ENCODE measurements around the gene HNRNPH3.

HNRNPH3 gene

GRCh38 chr10:68327889-68328786, 3.7 kb upstream of the HNRNPH3 start:
- H3K9me3 ChIP-seq, result no peaks in the 10 kb centered on the region
- no peak for TF ChIP-seq CTCF (IDR thresholded peaks at IDR 0.05)
- H3K36me3 ChIP-seq, result no peaks in the 10 kb centered on the region
- DNase-seq, result no peak
- intact Hi-C loops (cut with DNase I; ENCODE audit: low total_unique reads), result no loop called here
- peak overlapping the region; percentile 54 to 66 for H3K27ac ChIP-seq
- H3K27me3 ChIP-seq, result no peaks in the 10 kb centered on the region
- peak overlapping the region in 1 of 2 donors; percentile 14 for H3K4me3 ChIP-seq
- H3K4me1 ChIP-seq, result peaks cover 0 to 27% (median 8%) of the 10 kb centered on the region in 4 donors

- H3K27me3 ChIP-seq, result no peaks in the 10 kb centered on the region
- no peak overlapping the region for H3K4me3 ChIP-seq
- H3K27ac ChIP-seq, result peak overlapping the region in 1 of 2 donors; percentile 66
- H3K9me3 ChIP-seq, result no peaks in the 10 kb centered on the region
- H3K36me3 ChIP-seq, result no peaks in the 10 kb centered on the region
- peaks cover 0 to 34% (median 8%) of the 10 kb centered on the region in 4 donors for H3K4me1 ChIP-seq
- no peak for TF ChIP-seq CTCF (IDR thresholded peaks at IDR 0.05)
- intact Hi-C loops (cut with DNase I; ENCODE audit: low total_unique reads), result no loop called here
- DNase-seq, result no peak
Observed at GRCh38 chr10:68329506-68329861, 2.4 kb upstream of the HNRNPH3 start.

- H3K27me3 ChIP-seq, result no peaks in the 10 kb centered on the region
- peak overlapping the region; percentile 99 to 100 for H3K27ac ChIP-seq
- no peaks in the 10 kb centered on the region for H3K36me3 ChIP-seq
- peaks cover 0 to 47% (median 12%) of the 10 kb centered on the region in 4 donors for H3K4me1 ChIP-seq
- intact Hi-C loops (cut with DNase I; ENCODE audit: low total_unique reads), result loop anchor here (10.0 kb wide), 1 partner anchor 256 kb away; the partner anchor contains the start of gene HERC4
- H3K4me3 ChIP-seq, result peak overlapping the region; percentile 88 to 92
- peak; percentile 46 to 73 for DNase-seq
- no peak for TF ChIP-seq CTCF (IDR thresholded peaks at IDR 0.05)
- H3K9me3 ChIP-seq, result no peaks in the 10 kb centered on the region
Observed at GRCh38 chr10:68330852-68331454, 911 bp upstream of the HNRNPH3 start.

- H3K27me3 ChIP-seq, result no peaks in the 10 kb centered on the region
- intact Hi-C loops (cut with DNase I; ENCODE audit: low total_unique reads), result loop anchor here (10.0 kb wide), 1 partner anchor 258 kb away; the partner anchor contains the start of gene HERC4
- peak; percentile 33 to 34 for TF ChIP-seq CTCF (IDR thresholded peaks at IDR 0.05)
- DNase-seq, result peak; percentile 71 to 88
- peak within 1 kb of the TSS; percentile 99 to 100 for H3K27ac ChIP-seq
- peak within 1 kb of the TSS; percentile 88 to 92 for H3K4me3 ChIP-seq
- H3K4me1 ChIP-seq, result peaks cover 0 to 63% (median 24%) of the 10 kb centered on the region in 4 donors
- no peaks in the 10 kb centered on the region for H3K9me3 ChIP-seq
- no peaks in the 10 kb centered on the region for H3K36me3 ChIP-seq
Observed at GRCh38 chr10:68332259-68333057, 594 bp downstream of the HNRNPH3 start, which contains the start of gene PBLD. TSS of gene PBLD (minus strand) at chr10:68332928. CDS start at chr10:68306844, 26,084 bp downstream.

- Histone ChIP-seq H3K4me3 (peak overlapping the region; percentile 88 to 92), H3K27me3 (no peaks in the 10 kb centered on the region), H3K27ac (peak overlapping the region; percentile 99 to 100), H3K4me1 (peaks cover 0 to 65% (median 30%) of the 10 kb centered on the region in 4 donors), H3K9me3 (no peaks in the 10 kb centered on the region), H3K36me3 (peaks cover 0 to under 1% (median 0%) of the 10 kb centered on the region in 3 donors)
- DNase-seq, result no peak
- no peak for TF ChIP-seq CTCF (IDR thresholded peaks at IDR 0.05)
- intact Hi-C loops (cut with DNase I; ENCODE audit: low total_unique reads), result loop anchor here (10.0 kb wide), 1 partner anchor 258 kb away; the partner anchor contains the start of gene HERC4
Observed at GRCh38 chr10:68333058-68333395, 1.2 kb downstream of the HNRNPH3 start.
